Mucosa of descending colon (tissue), 3 donors: ENCODE data around the gene TTC27. TPM values are rescaled to one million over a fixed set of nuclear protein-coding genes. Genes with fewer than 3 reads are reported as not detected.
"Not testable (repeated sequence)": the region's sequence is repeated elsewhere in the genome, so short reads cannot be mapped to it uniquely, and the experiment has no call there.

Source experiments
- ATAC-seq: fragments of 200-7000 bp; cut with Tn5 transposase; one replicate; pipeline ENCODE4 v1.9.1; 2020; ENCODE audit warnings: mild to moderate bottlenecking, moderate library complexity
- DNase-seq, 3 donors: peaks; one replicate each; pipeline ENCODE4 v3.0.0-alpha.2; 2020
- H3K36me3 ChIP-seq: fragments of 200-600 bp; one replicate; pipeline ENCODE4 v1.8.0; 2021; ENCODE audit warnings: low read depth, mild to moderate bottlenecking
- H3K4me1 ChIP-seq: fragments of 200-600 bp; one replicate; pipeline ENCODE4 v1.8.0; 2021; ENCODE audit warnings: low read depth, mild to moderate bottlenecking
- H3K4me3 ChIP-seq: fragments of 200-600 bp; one replicate; pipeline ENCODE4 v1.8.0; 2021; ENCODE audit warnings: mild to moderate bottlenecking
- H3K9me3 ChIP-seq: fragments of 200-600 bp; one replicate; pipeline ENCODE4 v1.8.0; 2021; ENCODE audit warnings: mild to moderate bottlenecking
- CTCF ChIP-seq: fragments of 200-600 bp; IDR thresholded peaks from one replicate; pipeline ENCODE4 v1.8.0; 2022; ENCODE audit warnings: antibody characterized with exemption, mild to moderate bottlenecking
- intact Hi-C, 2 donors: fragments of 100-400 bp; cut with DNase I in 1 of 2; cut with micrococcal nuclease in 1 of 2; formaldehyde crosslinking; loops; one replicate each; pipeline versions ENCODE4 v1.11.0 to v1.11.1; 2022; cut with DNase I, micrococcal nuclease
- total RNA-seq, 3 donors: library from RNA; stranded (reverse); fragmentation: NEBNext Ultra II Directional in 2 of 3; extraction: Animal tissue kit (Norgen Biotek cat#: 25700) in 2 of 3; gene quantifications; one replicate each; pipeline versions ENCODE4 v1.2.1 to v1.2.4, GENCODE V29; 2021 to 2023
- donor health status: DM: no; HTN: no; CAD: no; lungs with moderate emphysema.
- donor health status: DM: no; HTN: no; CAD: no.
- donor health status: DM: no; HTN: yes; CAD: no.

Gene TTC27
- total RNA-seq, 3 donors from 2014 or later, result 10.2 to 13.3 (median 12.4) TPM

GRCh38 chr2:32748158-32748557 lies 120.3 kb downstream of the TTC27 start:
- Histone ChIP-seq H3K36me3 (no peaks in the 10 kb centered on the region), H3K9me3 (no peaks in the 10 kb centered on the region), H3K4me3 (no peak overlapping the region), H3K4me1 (no peaks in the 10 kb centered on the region)
- ATAC-seq, result no peak
- no peak for TF ChIP-seq CTCF
- intact Hi-C loops, result no loop called here
- no peak for DNase-seq

- H3K9me3 ChIP-seq, result no peaks in the 10 kb centered on the region
- H3K4me3 ChIP-seq, result no peak overlapping the region
- no peak for TF ChIP-seq CTCF
- ATAC-seq, result no peak
- DNase-seq, result no peak
- intact Hi-C loops, result no loop called here
- no peaks in the 10 kb centered on the region for H3K36me3 ChIP-seq
- H3K4me1 ChIP-seq, result no peaks in the 10 kb centered on the region
Measured at GRCh38 chr2:32750880-32751279, 123.0 kb downstream of the TTC27 start.

- Histone ChIP-seq H3K4me1 (no peaks in the 10 kb centered on the region), H3K9me3 (no peaks in the 10 kb centered on the region), H3K36me3 (no peaks in the 10 kb centered on the region), H3K4me3 (no peak overlapping the region)
- no peak for DNase-seq
- intact Hi-C loops, result no loop called here
- ATAC-seq, result no peak
- no peak for TF ChIP-seq CTCF
Measured at GRCh38 chr2:32752205-32752604, 124.4 kb downstream of the TTC27 start.

DNA sequence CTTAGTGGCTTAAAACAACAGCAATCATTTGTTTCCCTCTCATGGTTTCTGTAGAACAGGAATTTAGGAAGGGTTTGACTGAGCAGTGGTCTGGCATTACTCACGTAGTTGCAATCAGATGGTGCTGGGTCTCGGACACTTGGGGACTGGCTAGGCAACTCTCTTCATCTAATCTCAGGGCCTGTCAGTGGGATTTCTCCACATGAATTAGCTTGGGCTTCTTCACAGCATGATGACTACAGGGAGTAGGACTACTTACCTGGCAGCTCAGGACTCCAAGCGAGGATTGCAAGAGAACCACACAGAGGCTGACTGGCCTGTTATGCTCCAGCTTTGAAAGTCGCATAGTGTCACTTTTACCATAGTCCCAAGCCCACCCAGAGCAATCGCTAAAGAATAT lies 125.1 kb downstream of the TTC27 start:
- Histone ChIP-seq H3K4me3 (no peak overlapping the region), H3K9me3 (no peaks in the 10 kb centered on the region), H3K36me3 (no peaks in the 10 kb centered on the region), H3K4me1 (no peaks in the 10 kb centered on the region)
- TF ChIP-seq CTCF, result no peak
- ATAC-seq (no peak), DNase-seq (no peak)
- intact Hi-C loops, result no loop called here

GRCh38 chr2:32754676-32755075 lies 126.8 kb downstream of the TTC27 start:
- H3K9me3 ChIP-seq, ATAC-seq, intact Hi-C loops, DNase-seq, H3K4me3 ChIP-seq, H3K36me3 ChIP-seq, H3K4me1 ChIP-seq: not testable (repeated sequence)

DNA sequence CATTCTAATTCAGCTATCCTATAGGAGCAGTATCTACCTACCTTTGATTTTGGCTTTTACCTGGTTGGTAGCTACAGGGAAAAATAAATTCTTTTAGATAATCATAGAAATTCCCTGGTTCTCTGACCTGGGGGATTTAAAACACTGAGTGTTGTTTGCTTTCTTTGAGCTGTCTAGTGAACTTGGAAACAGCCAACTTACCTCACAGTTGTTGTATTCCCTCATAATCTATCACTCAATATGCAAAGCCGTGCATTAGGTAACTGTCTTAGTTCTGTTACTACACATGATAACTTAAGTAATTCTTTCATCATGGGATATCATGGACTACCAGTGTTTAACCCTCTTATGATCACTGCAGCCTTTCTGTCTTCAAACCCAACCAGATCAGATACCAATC lies 127.8 kb downstream of the TTC27 start:
- Histone ChIP-seq H3K36me3 (no peaks in the 10 kb centered on the region), H3K4me3 (no peak overlapping the region), H3K9me3 (no peaks in the 10 kb centered on the region), H3K4me1 (no peaks in the 10 kb centered on the region)
- no peak for DNase-seq
- no peak for ATAC-seq
- no peak for TF ChIP-seq CTCF
- intact Hi-C loops, result no loop called here
